ENCODE measurements around the gene HLA-DOB.
"Not testable (repeated sequence)": the region's sequence is repeated elsewhere in the genome, so short reads cannot be mapped to it uniquely, and the experiment has no call there.

Gene HLA-DOB

DNA sequence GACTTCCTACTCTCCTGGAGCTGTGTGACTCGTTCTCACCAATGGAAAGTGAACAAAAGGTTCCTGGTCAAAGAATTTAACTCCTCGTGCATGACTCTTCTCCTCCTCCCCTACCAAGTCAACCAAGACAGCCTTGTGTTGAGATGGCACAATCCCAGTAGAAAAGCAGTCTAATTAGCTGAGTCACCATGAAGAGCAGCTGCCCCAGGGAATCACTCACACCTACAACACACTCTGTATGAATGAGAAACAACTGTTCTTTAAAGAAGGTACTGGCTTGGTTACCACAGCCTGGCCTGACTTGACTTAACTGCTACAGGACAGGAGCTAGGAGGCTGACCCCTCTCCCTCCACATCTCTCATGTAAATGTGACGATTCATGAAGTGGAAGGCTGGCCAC is 2.9 kb upstream of the HLA-DOB start:
- peak; percentile 80 for DNase-seq (ENCODE audit: low read depth)
- no peak overlapping the region for H3K4me3 ChIP-seq (ENCODE audit: low read depth, low read length)

- H3K4me3 ChIP-seq (ENCODE audit: low read depth, low read length), result no peak overlapping the region
- no peak for DNase-seq (ENCODE audit: low read depth)
These were observed 2.1 kb upstream of the HLA-DOB start for GRCh38 chr6:32818867-32819266.

DNA sequence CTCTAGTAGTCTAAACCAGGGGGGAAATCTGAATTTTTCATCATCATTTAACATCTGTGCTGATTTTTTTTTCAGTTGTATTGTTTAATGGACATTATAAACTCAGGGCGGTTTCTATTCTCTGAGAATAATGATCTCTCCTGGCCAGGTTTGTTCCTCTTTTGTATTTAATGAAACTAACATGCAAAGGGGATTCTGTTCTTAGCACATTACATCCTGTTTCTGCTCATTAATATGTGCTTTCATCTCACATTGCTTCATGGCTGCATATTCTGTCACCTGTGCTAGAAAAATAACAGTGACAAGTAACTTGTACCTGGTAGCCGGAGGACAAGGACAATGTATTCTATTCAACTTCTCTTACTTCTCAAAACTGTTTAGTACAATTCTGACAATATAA is 806 bp downstream of the HLA-DOB start:
- H3K4me3 ChIP-seq (ENCODE audit: low read depth, low read length), result no peak overlapping the region

DNA sequence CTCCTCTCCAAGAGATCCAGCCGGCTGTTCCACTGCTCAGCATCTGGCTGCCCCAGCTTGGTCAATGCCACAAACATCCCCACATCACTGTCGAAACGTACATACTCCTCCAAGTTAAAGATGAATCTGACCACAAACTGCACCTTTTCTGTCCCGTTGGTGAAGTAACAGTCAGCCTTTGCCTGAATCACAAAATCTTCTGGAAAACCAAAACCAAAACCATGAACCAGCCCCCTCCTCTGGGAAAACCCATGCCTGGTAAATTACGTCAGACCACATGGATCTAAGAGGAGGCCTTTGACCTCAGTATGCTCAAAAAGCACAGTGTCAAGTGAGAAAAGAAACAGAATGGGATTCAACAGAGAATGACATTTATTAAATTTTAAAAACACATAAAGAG is 1.7 kb downstream of the HLA-DOB start:
- no peak overlapping the region for H3K4me3 ChIP-seq (ENCODE audit: low read depth, low read length)
- peak; percentile 62 for DNase-seq (ENCODE audit: low read depth)

More for the DNA sequence above, 806 bp downstream of the HLA-DOB start:
- DNase-seq (ENCODE audit: low read depth), result no peak

- H3K4me3 ChIP-seq (ENCODE audit: low read depth, low read length), result no peak overlapping the region
These were observed 2.7 kb downstream of the HLA-DOB start for GRCh38 chr6:32814145-32814544.

GRCh38 chr6:32809171-32809570 is 7.6 kb downstream of the HLA-DOB start:
- no peak for DNase-seq (ENCODE audit: low read depth)
- H3K4me3 ChIP-seq (ENCODE audit: low read depth, low read length), result no peak overlapping the region

More at GRCh38 chr6:32814145-32814544, 2.7 kb downstream of the HLA-DOB start:
- no peak for DNase-seq (ENCODE audit: low read depth)

DNA sequence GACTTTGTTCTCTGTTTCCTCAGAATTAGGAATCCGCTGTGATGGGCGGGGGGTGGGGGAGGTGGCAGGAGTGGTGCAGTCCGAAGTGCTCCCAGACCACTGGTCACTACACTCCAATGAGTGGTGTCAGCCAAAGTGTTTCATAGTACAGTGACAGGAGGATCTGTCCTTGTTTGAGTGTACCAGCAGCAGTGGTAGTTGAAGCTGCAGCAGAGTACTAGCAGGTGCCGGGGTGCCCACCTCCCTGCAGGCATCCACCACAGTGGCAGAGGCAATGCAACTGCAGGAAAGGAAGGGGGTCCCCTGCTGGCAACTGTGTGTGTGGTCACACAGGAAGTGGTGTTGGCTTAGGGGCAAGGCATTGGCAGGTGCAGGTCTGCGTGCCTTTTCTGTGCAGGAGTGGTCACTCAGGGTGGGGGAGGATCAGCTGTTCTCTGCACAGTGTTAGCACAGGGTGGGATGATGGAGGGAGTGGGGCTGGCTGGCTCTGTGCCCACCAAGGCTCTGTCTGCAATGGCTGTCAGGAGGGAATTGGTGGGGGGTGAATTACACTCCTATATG is 9.7 kb downstream of the HLA-DOB start:
- no peak for DNase-seq (ENCODE audit: low read depth)
- no peak overlapping the region for H3K4me3 ChIP-seq (ENCODE audit: low read depth, low read length)

DNA sequence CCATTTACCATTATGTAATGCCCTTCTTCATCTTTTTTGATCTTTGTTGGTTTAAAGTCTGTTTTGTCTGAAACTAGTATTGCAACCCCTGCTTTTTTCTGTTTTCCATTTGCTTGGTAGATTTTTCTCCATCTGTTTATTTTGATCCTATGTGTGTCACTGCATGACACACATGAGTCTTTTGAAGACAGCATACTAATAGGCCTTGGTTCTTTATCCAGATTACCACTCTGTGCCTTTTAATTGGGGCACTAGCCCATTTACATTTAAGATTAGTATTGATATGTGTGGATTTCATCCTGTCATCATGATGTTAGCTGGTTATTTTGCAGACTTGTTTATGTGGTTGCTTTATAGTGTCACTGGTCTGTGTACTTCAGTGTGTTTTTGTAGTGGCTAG is 11.4 kb downstream of the HLA-DOB start:
- DNase-seq (ENCODE audit: low read depth); H3K4me3 ChIP-seq (ENCODE audit: low read depth, low read length): not testable (repeated sequence)

GRCh38 chr6:32803416-32803815 is 13.4 kb downstream of the HLA-DOB start:
- DNase-seq (ENCODE audit: low read depth), result no peak
- no peak overlapping the region for H3K4me3 ChIP-seq (ENCODE audit: low read depth, low read length)

- no peak for DNase-seq (ENCODE audit: low read depth)
- no peak overlapping the region for H3K4me3 ChIP-seq (ENCODE audit: low read depth, low read length)
These were observed 17.1 kb downstream of the HLA-DOB start for GRCh38 chr6:32799740-32800139.

DNA sequence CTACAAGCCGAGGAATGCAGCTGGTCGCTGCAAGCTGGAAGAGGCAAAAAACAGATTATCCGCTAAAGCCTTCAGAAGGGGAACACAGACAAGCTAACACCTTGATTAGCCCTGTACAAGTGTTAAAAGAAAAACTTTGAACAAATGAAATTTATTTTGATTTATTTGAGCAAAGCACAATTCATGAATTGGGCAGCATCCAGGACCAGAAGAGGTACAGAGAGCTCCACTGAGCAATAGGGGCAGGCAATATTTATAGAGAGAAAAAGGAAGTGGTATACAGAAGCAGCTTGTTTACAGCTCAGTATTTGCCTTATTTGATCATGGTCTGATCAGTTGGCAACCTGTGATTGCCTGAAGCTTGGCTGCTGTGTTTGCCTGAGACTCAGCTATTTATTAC is 17.6 kb downstream of the HLA-DOB start:
- no peak for DNase-seq (ENCODE audit: low read depth)
- H3K4me3 ChIP-seq (ENCODE audit: low read depth, low read length), result no peak overlapping the region

- peak overlapping the region; percentile 40 for H3K4me3 ChIP-seq (ENCODE audit: low read depth, low read length)
- no peak for DNase-seq (ENCODE audit: low read depth)
These were observed 19.7 kb downstream of the HLA-DOB start for GRCh38 chr6:32796848-32797776.

DNA sequence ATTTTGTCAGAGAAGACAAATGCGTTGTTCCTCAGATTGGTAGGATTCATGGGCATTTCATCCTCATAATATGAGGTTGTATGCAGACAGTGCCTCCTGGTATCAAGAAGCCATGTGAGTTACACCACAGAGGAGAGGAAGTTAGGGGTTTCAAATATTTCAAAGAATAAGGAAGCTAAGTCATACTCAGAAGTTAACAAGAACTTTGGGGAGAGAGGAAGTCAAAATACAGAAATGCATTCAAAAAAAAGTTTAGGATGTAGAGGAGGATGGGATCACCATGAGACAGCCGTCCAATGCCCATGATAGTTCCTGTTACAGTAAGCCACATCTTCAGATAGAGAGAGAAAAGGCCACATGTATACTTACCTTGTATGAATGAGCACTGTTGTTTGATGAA is 22.3 kb downstream of the HLA-DOB start:
- no peak overlapping the region for H3K4me3 ChIP-seq (ENCODE audit: low read depth, low read length)
- no peak for DNase-seq (ENCODE audit: low read depth)

DNA sequence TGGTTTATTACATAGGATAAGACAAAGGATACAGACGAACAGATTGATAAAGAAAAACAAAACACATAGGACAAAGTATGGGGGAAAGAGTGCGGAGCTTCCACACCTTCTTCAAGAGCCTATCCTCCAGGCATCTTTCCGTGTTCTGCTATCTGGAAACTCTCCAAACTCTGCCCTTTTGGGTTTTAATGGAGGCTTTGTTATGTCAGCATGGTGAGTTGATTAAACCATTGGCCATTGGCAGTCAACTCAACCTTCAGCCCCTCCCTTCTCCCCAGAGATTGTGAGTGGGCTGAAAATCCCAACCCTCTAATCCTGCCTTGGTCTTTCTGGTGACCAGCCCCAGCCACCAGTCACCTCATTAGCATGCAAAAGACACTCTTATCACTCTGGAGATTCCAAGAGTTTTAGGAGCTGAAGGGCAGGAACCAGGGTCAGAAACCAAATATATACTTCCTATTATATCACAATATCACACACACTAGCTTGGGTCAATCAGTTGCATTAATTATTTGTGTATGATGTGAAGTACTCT is 23.8 kb downstream of the HLA-DOB start:
- no peak for DNase-seq (ENCODE audit: low read depth)
- no peak overlapping the region for H3K4me3 ChIP-seq (ENCODE audit: low read depth, low read length)

DNA sequence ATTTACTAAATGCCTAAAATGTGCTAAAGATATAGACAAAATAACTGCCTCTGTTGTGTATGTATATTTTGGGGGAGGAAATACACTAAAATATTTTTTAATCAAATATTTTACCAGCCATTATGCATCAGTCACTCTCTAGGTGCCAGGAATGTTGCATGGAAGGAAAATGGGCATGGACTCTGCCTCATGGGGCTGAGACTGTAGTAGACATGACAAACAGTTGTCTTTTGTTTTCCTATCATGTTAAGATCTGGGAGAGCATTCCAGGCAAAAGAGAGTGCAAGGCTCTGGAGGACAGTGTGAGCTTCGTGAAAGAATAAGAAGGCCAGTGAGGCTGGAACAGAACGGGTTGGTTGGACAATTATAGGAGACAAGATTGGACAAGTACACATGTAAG is 26.5 kb downstream of the HLA-DOB start:
- no peak for DNase-seq (ENCODE audit: low read depth)
- no peak overlapping the region for H3K4me3 ChIP-seq (ENCODE audit: low read depth, low read length)

DNA sequence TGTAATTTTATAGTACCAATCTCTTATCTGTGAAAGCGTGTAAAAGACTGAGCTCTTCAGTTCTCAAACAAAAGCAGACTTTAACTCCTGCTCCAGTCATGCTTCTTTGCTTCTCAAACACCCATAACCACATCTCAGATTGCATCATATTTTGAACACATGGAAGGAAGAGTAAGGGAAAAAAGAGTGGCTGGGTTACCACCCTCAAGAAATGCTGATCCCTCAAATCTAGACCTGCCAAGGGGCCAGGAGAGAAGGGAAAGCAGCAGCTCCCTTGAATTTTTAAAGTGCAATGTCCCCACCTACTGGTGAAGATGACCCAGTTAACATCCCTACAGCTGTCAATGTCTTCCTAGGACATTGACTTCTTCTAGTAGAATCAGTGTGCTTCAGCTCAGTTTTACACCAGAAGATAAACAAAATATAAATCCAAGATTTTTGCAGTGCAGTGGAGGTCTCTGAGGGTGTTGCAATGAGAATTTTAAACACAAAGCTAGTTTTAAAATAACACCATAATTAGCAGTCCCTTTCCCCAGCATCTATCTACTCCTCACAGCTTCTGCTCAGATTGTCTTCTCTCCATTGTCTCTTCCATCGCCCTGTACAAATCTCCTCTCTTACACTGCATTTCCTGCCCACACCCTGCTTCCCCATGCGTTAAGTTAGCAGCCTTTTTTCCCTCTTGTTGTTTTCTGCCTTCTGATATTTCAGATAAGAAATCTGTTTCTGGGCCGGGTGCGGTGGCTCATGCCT is 30.8 kb downstream of the HLA-DOB start:
- peak; percentile 28 for DNase-seq (ENCODE audit: low read depth)
- H3K4me3 ChIP-seq (ENCODE audit: low read depth, low read length), result no peak overlapping the region

GRCh38 chr6:32782923-32783322 is 33.9 kb downstream of the HLA-DOB start:
- H3K4me3 ChIP-seq (ENCODE audit: low read depth, low read length), result not testable (repeated sequence)

GRCh38 chr6:32779036-32779435 is 37.8 kb downstream of the HLA-DOB start:
- DNase-seq (ENCODE audit: low read depth), result no peak
- no peak overlapping the region for H3K4me3 ChIP-seq (ENCODE audit: low read depth, low read length)

More at GRCh38 chr6:32782923-32783322, 33.9 kb downstream of the HLA-DOB start:
- not testable (repeated sequence) for DNase-seq (ENCODE audit: low read depth)

- no peak for DNase-seq (ENCODE audit: low read depth)
- H3K4me3 ChIP-seq (ENCODE audit: low read depth, low read length), result no peak overlapping the region
These were observed 41.7 kb downstream of the HLA-DOB start for GRCh38 chr6:32775071-32775470.

GRCh38 chr6:32774426-32774825 is 42.4 kb downstream of the HLA-DOB start:
- DNase-seq (ENCODE audit: low read depth), result no peak
- no peak overlapping the region for H3K4me3 ChIP-seq (ENCODE audit: low read depth, low read length)
